Stimulated activated CD4-positive, alpha-beta T cell treated with anti-CD3 and anti-CD28 coated beads, Interleukin-2, amount 100 ng/mL, for 24 hours (primary cell): ENCODE results near the gene IL32.
"Not testable (repeated sequence)": the region's sequence is repeated elsewhere in the genome, so short reads cannot be mapped to it uniquely, and the experiment has no call there.

ENCODE experiments used
- DNase-seq, 2 donors: peaks; one replicate each; pipeline ENCODE4 v3.0.0-alpha.2; 2020

IL32 gene

DNA sequence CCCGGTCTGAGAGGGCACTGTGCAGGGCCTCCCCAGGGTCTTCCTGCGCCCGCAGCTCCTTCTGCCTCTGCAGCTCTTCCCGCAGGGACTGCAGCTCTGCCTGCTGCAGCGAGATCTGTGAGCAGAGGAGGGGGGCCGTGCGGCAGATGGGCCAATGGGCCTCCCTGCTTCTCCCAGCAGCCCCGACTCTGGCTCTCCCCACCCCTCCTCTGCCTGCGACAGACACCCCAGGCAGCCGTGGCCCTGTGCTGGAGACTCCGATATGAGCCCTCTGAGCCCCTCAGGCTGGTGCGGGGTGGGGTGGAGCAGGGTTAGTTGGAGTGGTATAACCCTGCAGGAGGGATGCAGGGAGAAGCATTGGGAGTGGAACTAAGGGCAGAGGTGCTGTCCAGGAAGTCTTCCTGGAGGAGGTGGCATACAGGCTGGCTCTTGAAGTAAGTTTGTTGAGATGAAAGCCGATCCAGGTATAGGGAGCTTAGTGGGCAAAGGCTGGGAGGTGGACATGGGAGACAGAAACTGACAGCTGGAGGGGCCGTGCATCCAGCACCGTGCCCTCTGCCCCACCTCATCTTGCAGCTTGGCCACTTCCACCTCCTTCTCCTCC, 36.6 kb upstream of the IL32 start:
- no peak for DNase-seq

DNA sequence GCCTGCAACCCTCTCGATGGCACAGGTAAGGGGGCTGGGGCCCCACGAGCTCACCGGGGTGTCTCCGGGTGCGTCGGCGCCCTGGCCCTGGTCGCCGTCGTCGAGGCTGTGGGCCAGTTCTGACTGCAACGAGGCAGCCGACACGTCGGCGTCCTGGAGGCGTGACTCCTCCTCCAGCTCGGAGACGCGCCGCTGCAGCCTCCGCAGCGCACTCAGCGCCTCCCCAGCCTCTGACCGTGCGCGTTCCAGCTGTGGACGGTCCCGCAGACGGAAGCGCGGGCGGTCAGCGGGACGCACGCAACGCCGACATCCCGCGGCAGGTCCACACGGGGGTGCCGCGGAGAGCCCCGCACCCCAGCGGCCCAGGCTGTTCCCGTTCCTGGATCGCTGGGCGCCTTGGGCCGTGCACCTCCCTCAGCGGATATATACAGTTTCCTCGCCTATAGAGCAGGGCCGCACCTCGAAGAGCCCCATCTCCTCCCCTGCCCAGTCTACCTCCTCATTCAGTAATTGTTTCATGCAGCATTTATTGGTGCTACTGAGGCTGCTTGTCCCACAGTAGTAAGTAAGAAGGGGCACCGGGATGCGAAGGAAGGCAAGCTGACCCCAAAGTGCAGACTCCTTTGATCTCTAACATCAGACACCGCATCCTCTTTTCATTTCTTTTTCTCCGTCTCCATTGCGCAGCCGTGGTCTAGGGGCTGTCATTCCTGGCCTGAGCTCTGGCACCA, 35.8 kb upstream of the IL32 start:
- peak; percentile 39 to 68 for DNase-seq

DNA sequence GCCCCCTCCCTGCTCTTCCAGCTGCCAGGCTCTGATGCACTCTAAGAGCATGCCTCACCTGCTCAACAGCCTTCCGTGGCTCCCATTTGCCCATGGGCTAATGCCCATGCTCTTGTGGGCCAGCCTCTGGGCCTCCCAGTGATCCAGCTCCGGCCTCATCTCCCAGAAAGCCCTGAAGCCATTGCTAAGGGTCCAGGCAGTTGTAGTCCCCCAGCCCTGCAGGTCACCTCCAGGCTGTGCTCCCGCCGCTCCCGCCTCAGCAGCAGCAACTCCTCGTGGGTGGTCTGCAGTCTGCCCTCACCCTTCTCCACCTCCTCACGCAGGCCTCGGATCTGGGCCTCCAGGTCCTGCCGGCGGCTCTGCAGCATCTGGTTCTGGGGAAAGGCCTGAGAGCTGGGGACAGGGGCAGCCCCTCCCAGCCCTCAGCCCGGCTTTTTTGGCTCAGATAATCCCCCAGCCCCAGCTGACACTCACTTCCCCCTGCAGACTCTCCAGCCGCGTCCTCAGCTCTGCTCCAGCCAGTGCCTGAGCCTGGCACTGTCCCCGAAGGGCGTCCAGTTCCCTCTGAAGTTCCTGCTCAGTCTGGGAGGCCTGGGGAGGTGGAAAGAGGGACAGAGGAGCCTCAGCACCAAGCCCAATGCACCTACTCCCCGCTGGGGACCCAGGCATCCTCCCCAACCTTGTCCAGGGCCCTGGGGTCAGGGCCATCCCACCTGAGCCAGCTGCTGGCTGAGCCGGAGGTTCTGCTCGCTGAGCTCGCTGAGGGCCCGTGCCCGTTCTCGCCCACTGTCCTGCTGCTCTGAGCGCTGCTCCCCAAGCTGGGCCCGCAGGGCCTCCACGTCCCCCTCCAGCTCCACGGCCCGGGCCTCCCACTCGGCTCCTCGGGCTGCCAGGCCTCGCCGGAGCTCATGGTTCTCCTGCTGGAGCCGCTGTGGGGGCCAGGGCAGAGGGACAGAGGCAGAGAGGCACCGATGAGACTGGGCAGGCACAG, 34.9 kb upstream of the IL32 start:
- no peak for DNase-seq

DNA sequence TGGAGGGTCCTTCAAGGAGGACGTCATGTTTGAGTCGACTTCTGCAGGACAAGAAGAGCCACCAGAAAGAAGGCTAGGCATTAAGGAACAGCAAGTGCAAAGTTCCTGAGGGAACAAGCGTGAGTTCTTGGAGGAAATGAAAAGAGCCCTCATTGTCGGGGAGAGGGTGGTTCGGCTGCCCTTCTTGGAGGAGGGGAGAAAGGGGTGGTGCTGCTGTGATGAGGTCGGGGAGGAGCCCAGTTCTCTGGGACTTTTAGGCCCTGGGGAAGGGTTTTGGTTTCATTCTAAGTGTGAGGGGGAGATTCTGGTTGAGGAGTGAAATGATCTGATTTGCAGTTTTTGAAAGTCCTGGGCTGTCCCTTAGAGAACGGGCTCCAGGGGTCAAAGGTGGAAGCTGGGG, 32.8 kb upstream of the IL32 start:
- DNase-seq: no peak

DNA sequence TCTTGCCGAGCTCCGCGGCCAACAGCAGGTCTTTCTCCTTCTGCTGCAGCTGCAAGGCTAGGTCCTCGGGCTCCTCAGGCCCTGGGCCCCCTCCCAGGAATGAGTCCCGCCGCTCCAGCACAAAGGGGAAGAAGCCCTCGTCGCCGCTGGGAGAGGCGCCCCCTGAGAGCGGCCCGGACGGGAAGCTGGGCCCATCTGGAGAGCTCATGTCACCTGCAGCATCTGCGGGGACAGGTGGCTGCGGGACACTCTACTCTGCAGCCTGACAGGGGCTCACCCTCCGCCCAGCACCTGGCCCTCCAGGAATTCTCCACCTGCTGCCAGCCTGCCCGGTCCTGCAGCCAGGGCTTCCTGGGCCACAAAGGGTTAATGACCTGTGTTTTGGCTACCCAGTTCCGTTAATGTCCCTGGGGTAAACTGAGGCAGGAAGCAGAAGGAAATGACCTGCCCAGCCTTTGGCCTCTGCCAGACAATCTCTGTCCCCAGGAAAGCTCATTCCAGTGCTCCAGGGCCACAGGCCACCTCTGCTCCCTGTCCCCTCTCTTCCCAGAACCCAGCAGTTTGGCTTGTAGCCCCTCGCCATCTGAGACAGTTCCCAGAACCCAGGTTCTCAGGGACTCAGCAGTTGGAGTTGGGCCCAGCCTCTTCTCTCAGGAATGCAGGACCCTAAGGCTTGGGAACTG, 30.0 kb upstream of the IL32 start:
- no peak for DNase-seq

DNA sequence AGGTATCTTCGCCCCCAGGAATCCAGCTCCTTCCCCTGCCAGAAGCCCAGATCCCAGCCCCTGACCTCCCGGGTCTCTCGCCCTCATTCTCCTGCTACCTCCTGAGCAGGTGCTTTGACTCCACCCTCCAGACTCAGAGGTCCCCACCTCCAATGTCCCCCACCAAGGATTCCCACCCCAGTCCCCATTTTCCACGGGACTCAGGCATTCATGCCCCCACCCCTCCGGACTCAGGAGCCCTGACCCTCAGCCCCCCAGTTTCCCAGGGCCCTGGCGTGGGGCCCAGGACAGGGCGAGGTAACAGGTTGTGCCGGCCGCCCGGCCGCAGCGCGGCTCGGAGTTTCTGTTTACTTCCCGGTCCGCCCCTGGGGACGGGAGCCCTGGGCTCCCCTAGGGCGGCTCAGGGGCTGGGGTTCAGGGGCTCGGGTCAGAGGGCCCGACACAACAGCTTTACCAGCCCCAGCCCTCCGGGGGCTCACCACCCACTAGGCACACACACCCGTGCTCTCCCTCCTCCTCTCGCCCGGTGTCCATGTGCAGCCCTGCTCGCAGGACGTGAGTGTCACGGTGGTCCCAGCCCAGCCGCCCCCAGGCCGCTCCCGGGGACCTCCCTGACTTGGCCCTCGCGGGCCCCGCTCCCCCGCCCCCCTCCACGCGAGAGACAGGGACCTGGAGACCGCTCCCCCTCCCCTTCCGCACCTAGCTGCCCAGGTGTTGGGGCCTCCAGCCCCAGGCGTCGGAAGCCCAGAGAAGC, 29.3 kb upstream of the IL32 start:
- DNase-seq: no peak

DNA sequence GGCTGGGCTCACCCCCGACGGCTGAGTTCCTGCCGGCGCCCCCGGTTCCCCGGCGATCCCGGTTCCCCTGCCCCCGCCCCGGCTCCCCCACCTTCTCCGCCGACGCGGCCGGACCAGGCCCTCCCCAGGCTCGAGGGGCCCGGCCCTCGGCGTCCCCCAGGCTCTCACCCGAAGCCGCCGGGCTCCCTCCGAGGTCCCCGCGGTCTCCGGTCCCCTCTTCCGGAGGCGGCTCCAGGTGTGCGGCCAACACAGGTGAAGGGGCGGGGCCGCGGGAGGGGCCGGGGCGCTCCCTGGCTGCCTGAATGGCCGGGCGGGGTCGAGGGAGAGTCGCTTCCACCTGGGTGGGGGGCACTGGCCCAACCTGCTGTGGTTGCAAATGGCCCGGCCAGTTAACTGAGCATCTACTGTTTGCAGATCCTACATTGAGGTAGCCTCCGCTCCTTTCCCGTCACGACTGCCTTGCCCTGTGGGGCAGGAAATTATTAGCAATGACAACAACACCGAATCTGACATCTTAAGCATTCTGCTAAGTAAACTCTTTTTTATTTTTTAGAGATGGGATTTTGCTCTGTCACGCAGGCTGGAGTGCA, 28.6 kb upstream of the IL32 start, which contains the start of gene BICDL2:
BICDL2 (minus strand) TSS at position 219 of the 590 bp plus-strand sequence. CDS start 1,448 bp downstream, outside the sequence.
- DNase-seq: no peak

DNA sequence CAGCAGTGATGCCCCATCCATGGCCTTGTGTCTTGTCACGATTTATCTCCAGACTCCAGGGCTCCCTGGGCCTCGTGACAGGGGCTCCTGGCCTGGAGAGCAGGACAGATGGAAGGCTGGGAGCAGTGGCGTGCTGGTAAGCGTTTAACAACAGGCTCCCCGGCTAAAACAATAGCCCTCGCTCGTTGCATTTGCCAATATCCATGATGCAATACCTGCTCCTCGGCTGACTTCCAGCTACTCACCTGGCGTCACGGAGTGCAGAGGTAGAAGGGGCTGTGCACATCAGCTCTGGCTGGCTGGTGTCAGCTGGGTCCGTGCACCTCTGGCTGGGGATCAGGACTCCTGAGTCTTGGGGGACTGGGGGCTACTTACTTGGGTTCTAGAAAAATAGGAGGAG, 27.2 kb upstream of the IL32 start:
- DNase-seq: no peak

DNA sequence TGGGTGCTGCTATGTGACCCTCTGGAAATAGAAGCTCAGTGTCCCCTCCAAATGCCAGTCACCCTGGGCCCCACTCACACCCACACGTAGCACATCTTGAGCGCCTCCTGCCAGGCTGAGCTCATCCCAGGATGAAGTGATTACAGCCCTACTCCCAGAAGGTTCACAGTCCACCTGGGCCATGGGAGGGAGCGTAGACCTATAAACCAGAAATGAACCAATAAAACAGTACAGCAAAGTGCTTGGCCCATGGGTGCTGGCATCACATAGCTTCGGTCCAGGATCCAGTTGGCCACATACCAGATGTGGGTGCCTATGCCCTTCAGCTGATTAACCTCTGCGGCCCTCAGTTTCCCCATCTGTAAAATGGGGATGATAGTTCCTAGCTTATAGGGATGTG, 26.5 kb upstream of the IL32 start:
- DNase-seq: no peak

DNA sequence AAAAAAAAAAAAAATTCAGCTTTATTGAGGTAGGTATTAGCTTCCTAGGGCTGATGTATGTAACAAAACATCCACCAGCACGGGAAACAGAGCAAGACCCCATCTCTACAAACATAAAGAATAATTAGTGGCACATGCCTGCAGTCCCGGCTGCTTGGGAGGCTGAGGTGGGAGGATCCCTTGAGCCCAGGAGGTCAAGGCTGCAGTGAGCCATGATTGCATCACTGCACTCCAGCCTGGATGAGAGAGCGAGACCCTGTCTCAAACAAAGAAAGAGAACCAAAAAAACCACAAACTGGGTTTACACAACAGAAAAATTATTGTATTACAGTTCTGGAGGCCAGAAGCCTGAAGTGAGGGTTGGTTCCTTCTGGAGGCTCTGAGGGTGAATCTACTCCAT, 23.1 kb upstream of the IL32 start:
- DNase-seq: no peak

DNA sequence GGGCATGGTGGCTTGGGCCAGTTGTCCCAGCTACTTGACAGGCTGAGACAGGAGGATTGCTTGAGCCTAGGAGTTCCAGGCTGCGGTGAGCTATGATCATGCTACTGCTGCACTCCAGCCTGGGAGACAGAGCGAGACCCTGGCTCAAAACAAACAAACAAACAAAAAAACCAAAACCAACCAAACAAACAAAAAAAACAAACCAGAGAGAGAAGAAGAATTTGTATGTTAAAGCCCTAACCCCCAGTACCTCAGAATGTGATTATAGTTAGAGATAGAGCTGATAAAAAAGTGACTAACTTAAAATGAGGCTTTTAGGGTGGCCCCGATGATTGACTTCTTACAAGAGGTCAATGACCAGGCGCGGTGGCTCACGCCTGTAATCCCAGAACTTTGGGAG, 20.7 kb upstream of the IL32 start:
- DNase-seq: no peak

DNA sequence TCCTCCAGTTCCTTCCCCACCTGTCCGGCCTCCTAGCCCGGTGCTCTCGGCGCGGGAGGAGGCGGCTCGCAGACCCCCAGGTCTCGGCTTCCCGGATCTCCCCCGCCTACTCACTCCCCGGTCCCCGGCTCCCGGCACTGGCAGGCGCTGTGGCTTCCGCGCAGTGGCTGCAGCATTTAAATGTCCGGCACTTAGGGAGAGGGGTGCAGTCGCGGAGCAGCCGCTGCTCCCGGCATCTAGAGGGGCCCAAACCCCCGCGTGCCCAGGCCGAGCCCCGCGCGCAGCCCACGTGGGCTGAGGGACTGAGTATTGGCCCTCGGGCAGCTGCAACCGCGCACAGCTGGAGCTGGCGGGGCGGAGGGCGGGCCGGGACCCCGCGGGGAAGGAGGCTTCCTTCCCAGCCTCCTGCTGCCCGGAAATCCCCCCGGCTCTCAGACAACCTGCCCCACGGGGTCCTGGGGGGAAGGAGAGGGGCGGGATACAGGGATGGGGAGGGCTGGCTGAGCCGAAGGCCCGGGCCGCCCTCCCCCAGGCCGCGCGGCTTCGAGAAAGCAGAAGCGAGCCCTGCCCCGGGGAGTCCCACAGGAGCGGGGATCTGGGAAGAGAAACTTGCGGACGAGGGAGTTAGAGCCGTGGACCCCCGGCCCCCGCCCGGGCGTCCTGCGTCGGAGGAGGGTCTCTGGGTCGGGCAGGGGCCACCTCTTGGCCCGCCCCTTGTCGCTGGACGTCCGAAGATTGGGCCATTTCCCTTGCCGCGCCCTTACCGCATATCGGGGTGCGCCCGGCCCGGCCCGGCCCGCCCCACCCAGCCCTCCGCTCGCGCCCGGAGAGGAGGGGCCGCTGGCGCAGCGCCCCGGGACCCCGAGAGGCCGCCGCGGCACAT, 19.4 kb upstream of the IL32 start, which contains the start of gene MMP25:
MMP25 (plus strand) TSS at position 804 of the 883 bp plus-strand sequence. CDS start 357 bp downstream, outside the sequence.
- no peak for DNase-seq

DNA sequence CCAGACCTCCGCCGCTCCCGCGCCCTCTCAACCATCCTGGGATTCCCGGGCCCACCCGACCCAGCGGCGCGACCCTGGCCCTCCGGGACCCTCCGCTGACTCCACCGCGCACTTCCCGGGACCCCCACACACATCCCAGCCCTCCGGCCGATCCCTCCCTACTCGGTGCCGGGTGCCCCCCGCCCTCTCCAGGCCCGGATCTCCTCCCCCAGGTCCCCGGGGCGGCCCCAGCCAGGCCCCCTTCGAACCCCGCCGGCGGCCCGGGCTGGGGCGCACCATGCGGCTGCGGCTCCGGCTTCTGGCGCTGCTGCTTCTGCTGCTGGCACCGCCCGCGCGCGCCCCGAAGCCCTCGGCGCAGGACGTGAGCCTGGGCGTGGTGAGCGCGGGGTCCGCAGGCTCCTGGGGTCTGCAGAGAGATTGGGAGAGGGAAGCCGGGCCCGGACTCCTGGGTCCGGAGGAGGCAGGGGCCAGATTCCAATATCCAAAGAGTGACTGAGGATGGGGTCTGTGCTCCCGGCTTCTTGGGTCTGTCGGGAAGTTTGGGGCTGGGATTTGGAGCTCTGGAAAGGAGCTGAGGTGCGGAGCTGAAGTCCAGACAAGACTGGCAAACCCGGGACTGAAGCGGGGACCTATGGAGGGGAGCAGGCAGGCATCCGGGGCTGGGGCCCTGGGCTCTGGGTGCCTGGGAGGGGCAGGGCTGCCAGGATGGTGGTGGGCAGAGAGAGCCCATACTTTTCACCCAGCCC, 18.6 kb upstream of the IL32 start:
- DNase-seq: no peak

DNA sequence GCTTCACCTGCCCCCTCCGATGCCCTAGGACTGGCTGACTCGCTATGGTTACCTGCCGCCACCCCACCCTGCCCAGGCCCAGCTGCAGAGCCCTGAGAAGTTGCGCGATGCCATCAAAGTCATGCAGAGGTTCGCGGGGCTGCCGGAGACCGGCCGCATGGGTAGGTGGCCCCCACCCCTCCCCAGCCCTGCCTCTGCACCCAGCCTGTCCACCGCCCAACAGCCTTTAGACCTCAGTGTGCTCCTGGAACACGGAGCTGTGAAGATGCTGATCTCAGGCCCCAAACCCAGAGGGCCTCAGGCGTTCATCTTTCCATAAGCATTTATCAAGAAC, 18.1 kb upstream of the IL32 start:
- DNase-seq: no peak

DNA sequence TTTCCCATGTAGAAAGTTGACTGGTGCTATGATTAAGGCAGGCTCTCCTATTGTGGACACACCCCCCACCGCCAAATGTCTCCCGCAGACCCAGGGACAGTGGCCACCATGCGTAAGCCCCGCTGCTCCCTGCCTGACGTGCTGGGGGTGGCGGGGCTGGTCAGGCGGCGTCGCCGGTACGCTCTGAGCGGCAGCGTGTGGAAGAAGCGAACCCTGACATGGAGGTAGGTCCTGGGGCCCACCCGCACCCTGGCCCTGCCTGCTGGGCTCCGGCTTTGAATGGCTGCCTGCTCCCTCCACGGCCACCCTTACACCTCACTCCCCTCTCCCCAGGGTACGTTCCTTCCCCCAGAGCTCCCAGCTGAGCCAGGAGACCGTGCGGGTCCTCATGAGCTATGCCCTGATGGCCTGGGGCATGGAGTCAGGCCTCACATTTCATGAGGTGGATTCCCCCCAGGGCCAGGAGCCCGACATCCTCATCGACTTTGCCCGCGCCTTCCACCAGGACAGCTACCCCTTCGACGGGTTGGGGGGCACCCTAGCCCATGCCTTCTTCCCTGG, 15.4 kb upstream of the IL32 start:
- no peak for DNase-seq

DNA sequence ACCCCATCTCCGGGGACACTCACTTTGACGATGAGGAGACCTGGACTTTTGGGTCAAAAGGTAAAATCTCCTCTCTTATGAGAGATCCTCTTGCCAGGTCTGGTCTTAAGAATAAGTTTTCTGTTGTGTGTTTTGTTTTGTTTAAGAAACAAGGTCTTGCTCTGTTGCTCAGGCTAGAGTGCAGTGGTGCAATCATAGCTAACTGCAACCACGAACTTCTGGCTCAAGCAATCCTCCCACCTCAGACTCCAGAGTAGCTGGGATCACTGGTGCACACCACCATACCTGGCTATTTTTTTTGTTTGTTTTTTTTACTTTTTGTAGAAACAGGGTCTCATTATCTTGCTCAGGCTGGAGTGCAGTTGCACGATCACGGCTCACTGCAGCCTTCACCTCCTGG, 15.0 kb upstream of the IL32 start:
- no peak for DNase-seq

DNA sequence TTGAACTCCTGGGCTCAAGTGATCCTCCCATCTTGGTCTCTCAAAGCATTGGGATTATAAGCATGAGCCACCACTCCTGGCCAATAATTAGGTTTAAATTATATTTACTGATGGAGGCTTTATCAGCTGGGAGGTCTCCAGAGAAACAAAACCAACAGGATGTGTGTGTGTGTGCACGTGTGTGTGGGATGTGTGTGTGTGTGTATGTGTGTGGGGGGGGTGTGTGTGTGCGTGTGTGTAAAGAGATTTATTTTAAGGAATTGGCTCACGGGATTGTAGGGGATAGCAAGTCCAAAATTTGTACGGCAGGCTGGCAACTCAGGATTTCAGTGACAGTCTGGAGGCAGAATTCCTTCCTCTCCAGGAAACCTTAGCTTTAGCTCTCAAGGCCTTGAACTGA, 14.4 kb upstream of the IL32 start:
- DNase-seq: no peak

DNA sequence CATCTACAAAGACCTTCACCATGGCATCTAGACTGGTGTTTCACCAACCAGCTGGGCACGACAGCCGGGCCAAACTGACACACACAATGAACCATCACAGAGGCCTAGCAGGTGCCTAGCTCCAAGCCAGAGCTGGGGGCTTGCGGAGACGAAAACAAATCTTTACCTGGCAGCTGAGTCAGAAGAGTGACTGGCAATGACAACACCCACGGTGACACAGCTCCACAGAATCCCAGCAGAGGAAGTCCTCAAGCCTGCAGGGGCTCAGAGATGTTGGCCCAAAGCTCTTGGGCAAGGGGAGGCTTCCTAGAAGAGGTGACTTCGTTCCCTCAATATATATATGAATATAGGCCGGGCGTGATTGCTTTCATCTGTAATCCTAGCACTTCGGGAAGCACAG, 13.9 kb upstream of the IL32 start:
- no peak for DNase-seq

DNA sequence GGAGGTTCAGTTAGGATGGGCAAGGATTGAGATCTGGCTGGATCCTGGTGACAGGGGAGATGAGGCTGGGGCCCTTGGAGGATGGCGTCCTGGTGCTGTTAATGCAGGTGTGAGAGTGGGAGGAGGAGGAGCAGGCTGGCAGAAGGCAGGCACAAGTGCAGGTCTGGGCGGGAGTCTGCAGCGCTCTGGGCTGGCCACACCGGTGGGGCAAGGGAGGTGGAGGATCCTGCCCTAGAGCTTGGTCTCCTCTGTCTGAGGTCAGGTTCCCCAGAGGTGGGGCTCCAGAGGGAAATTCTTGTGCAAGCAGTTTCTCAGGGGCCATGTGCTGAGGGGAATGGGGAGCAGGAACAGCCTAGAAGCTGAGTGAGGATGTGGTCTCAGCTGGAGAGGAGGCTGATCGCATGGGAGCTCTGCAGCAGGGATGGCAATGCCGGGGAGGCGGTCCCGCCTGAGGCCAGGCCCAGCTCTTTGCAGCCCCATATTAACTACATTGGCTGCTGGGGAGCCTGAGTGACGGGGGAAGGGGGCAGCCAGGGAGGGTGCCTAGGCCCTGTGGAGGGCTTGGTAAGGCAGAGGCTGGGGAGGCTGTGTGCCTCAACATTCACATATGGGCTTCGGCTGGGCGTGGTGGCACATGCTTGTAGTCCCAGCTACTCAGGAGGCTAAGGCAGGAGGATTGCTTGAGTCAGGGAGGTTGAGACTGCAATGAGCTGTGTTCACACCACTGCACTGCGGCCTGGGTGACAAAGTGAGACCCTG, 12.7 kb upstream of the IL32 start:
- DNase-seq: not testable (repeated sequence)
